Fibroblast of lung (primary cell): ENCODE measurements around the gene CDKAL1. TPM values are rescaled to one million over a fixed set of nuclear protein-coding genes. Genes with fewer than 3 reads are reported as not detected.
A peak's percentile ranks its signal among the peaks of the same experiment; 100 is the strongest.

ENCODE experiments used
- DNase-seq, 2 donors: peaks; one replicate each; pipeline versions ENCODE4 v3.0.0 to v3.0.0-alpha.2; 2010; ENCODE audit warnings: low read depth in 2 of 2
- H2AFZ ChIP-seq: 2 replicates; pipeline ENCODE4 v1.5.1; 2012; ENCODE audit warnings: low read length, control low read depth, inconsistent platforms
- H3K27ac ChIP-seq: 2 replicates; pipeline ENCODE4 v1.5.1; 2011; ENCODE audit warnings: low read length, control low read depth; ENCODE audit not compliant: insufficient read depth
- H3K27me3 ChIP-seq: 2 replicates; pipeline ENCODE4 v1.5.1; 2011; ENCODE audit warnings: mild to moderate bottlenecking, low read length; ENCODE audit not compliant: control insufficient read depth, insufficient read depth
- H3K36me3 ChIP-seq: 2 replicates; pipeline ENCODE4 v1.5.1; 2011; ENCODE audit warnings: low read length; ENCODE audit not compliant: control insufficient read depth, insufficient read depth
- H3K4me1 ChIP-seq: 2 replicates; pipeline ENCODE4 v1.5.1; 2011; ENCODE audit warnings: low read length; ENCODE audit not compliant: control insufficient read depth, insufficient read depth; ENCODE audit errors: extremely low read depth
- H3K4me2 ChIP-seq: 2 replicates; pipeline ENCODE4 v1.5.1; 2011; ENCODE audit warnings: low read length, control low read depth; ENCODE audit not compliant: insufficient read depth; ENCODE audit errors: extremely low read depth
- H3K4me3 ChIP-seq, 4 experiments: fragments of 200-600 bp in 1 of 4; sonication (generic) in 1 of 4; replicated peaks in 1 of 4; 2 replicates each; pipeline ENCODE4 v1.5.1; 2011 to 2016; ENCODE audit warnings: low read length in 4 of 4, low read depth in 3 of 4, mild to moderate bottlenecking in 3 of 4, control low read depth in 2 of 4, inconsistent platforms in 1 of 4, mixed read lengths in 1 of 4; ENCODE audit not compliant: insufficient read depth in 1 of 4; ENCODE audit errors: control extremely low read depth in 1 of 4
- H3K79me2 ChIP-seq: 2 replicates; pipeline ENCODE4 v1.5.1; 2012; ENCODE audit warnings: mild to moderate bottlenecking, low read length, inconsistent platforms; ENCODE audit not compliant: control insufficient read depth, insufficient read depth
- H3K9ac ChIP-seq: 2 replicates; pipeline ENCODE4 v1.5.1; 2011; ENCODE audit warnings: mild to moderate bottlenecking, low read length, control low read depth; ENCODE audit not compliant: insufficient read depth
- H3K9me3 ChIP-seq: 2 replicates; pipeline ENCODE4 v1.5.1; 2012; ENCODE audit warnings: low read depth, low read length; ENCODE audit not compliant: control insufficient read depth, insufficient read depth
- H4K20me1 ChIP-seq: 2 replicates; pipeline ENCODE4 v1.5.1; 2011; ENCODE audit warnings: low read length; ENCODE audit not compliant: control insufficient read depth, insufficient read depth; ENCODE audit errors: extremely low read depth
- CTCF ChIP-seq, 2 donors: IDR thresholded peaks in 1 of 2; conservative IDR thresholded peaks in 1 of 2; 1 replicate in 1 of 2; 2 replicates in 1 of 2; pipeline ENCODE4 v1.5.1; 2011 to 2012; ENCODE audit warnings: low read length in 2 of 2, control low read depth in 1 of 2, inconsistent platforms in 1 of 2, low read depth in 1 of 2, mild to moderate bottlenecking in 1 of 2
- EZH2 ChIP-seq: IDR thresholded peaks from 2 replicates; pipeline ENCODE4 v1.5.1; 2012; ENCODE audit warnings: low read length, control low read depth, mild to moderate bottlenecking; ENCODE audit errors: missing control alignments
- polyA plus RNA-seq, 2 donors: library from polyadenylated mRNA; depleted of rRNA in 1 of 2; stranded (reverse) in 1 of 2; unstranded in 1 of 2; fragments of >200 nt; gene quantifications; 2 replicates each; pipeline ENCODE4 v1.2.1, GENCODE V29; 2011 to 2012; ENCODE audit warnings: missing spikeins in 1 of 2
- total RNA-seq: library from RNA; depleted of rRNA; stranded (reverse); fragments of >200 nt; gene quantifications from 2 replicates; pipeline ENCODE4 v1.2.1, GENCODE V29; 2014

Gene CDKAL1
- total and polyA plus RNA-seq, 2 donors (not counting 1 experiment from before 2014, with no cell fraction given) = 7.4 to 15.0 TPM

GRCh38 chr6:21149470-21149869, 615.2 kb downstream of the CDKAL1 start:
- peak in 1 of 2 donors; percentile 88 for DNase-seq
- Histone ChIP-seq H3K4me1 (no peaks in the 10 kb centered on the region), H3K36me3 (no peaks in the 10 kb centered on the region), H3K79me2 (no peaks in the 10 kb centered on the region), H3K4me2 (no peak overlapping the region), H3K27ac (no peak overlapping the region), H4K20me1 (no peaks in the 10 kb centered on the region), H3K9me3 (no peaks in the 10 kb centered on the region), H3K9ac (no peak overlapping the region), H3K27me3 (no peaks in the 10 kb centered on the region), H3K4me3 (no peak overlapping the region), H2AFZ (no peak overlapping the region)
- TF ChIP-seq EZH2 (no peak), CTCF (conservative IDR thresholded peaks at IDR 0.05 in 1 of 2, IDR thresholded peaks at IDR 0.05 in 1 of 2; ENCODE audit: low read depth in 1 of 2, low read length in 2 of 2) (no peak)

- Histone ChIP-seq H3K4me3 (no peak overlapping the region), H3K4me1 (no peaks in the 10 kb centered on the region), H4K20me1 (no peaks in the 10 kb centered on the region), H3K4me2 (no peak overlapping the region), H3K27me3 (no peaks in the 10 kb centered on the region), H3K36me3 (no peaks in the 10 kb centered on the region), H2AFZ (no peak overlapping the region), H3K27ac (no peak overlapping the region), H3K9me3 (no peaks in the 10 kb centered on the region), H3K79me2 (no peaks in the 10 kb centered on the region), H3K9ac (no peak overlapping the region)
- DNase-seq = no peak
- no peak for TF ChIP-seq EZH2
These were observed 616.4 kb downstream of the CDKAL1 start for GRCh38 chr6:21150667-21151066.

GRCh38 chr6:21151119-21151518, 616.9 kb downstream of the CDKAL1 start:
- no peak for DNase-seq
- no peaks in the 10 kb centered on the region for H3K4me1 ChIP-seq
- no peak overlapping the region for H3K27ac ChIP-seq
- H3K4me2 ChIP-seq = no peak overlapping the region
- no peaks in the 10 kb centered on the region for H3K36me3 ChIP-seq
- H3K27me3 ChIP-seq = no peaks in the 10 kb centered on the region
- H4K20me1 ChIP-seq = no peaks in the 10 kb centered on the region
- no peak overlapping the region for H3K9ac ChIP-seq
- H3K79me2 ChIP-seq = no peaks in the 10 kb centered on the region
- H3K9me3 ChIP-seq = no peaks in the 10 kb centered on the region
- no peak overlapping the region for H3K4me3 ChIP-seq
- H2AFZ ChIP-seq = no peak overlapping the region
- TF ChIP-seq EZH2 (no peak), CTCF (conservative IDR thresholded peaks at IDR 0.05 in 1 of 2, IDR thresholded peaks at IDR 0.05 in 1 of 2; ENCODE audit: low read depth in 1 of 2, low read length in 2 of 2) (no peak)
